GM12892 (cell line): Measurements from ENCODE around the gene NR2F2.

ENCODE experiments used
- DNase-seq: peaks from one replicate; pipeline ENCODE4 v3.0.0; 2011; ENCODE audit not compliant: insufficient read length
- FAIRE-seq: peaks from 2 replicates; lab custom pipeline; 2011; peaks lifted over from hg19 to GRCh38; lab: Jason Lieb, UNC
- POLR2A ChIP-seq: IDR thresholded peaks from 2 replicates; pipeline ENCODE4 v1.6.1; 2011; ENCODE audit warnings: low read depth, low read length, control low read depth
- POLR2AphosphoS5 ChIP-seq: IDR thresholded peaks from 2 replicates; pipeline ENCODE4 v1.6.1; 2011; ENCODE audit warnings: low read depth, low read length, control low read depth
- TAF1 ChIP-seq: IDR thresholded peaks from 2 replicates; pipeline ENCODE4 v1.6.1; 2011; ENCODE audit warnings: low read depth, mild to moderate bottlenecking, control low read depth, low read length, borderline replicate concordance

NR2F2 gene

DNA sequence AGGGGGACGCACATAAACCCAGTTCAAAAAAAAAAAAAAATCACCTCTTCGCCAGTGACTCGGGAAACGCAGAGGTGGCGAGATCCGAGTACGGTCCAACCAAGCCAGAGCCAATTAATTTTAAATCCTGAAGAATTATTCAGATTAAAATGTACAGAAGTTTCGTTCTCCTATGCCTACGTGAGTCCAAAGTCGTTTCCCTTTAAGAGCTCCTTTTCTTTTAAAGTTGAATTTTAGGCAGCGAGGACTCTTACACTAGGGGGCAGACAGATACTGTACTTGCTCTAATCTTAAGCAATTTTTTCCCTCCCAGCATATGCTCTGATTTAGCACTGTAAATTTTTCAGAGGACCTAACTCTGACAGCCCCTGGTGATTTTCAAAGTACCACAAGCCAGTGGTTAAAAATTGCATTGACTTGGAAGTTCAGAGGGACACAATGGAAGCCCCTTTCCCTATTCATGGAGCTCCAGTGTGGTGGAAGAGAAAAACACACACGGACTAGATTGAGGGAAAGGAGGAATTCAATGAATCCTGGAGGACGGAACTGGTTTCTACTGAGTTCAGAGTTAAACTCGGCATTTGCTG is 3.3 kb upstream of the NR2F2 start:
- TF ChIP-seq POLR2AphosphoS5 = no peak
- no peak for TF ChIP-seq TAF1
- TF ChIP-seq POLR2A = no peak
- FAIRE-seq (no peak), DNase-seq (no peak)

- no peak for FAIRE-seq
- DNase-seq = no peak
- TF ChIP-seq POLR2AphosphoS5 (no peak), POLR2A (no peak), TAF1 (no peak)
Observed at GRCh38 chr15:96328181-96328876, 2.2 kb upstream of the NR2F2 start.

DNA sequence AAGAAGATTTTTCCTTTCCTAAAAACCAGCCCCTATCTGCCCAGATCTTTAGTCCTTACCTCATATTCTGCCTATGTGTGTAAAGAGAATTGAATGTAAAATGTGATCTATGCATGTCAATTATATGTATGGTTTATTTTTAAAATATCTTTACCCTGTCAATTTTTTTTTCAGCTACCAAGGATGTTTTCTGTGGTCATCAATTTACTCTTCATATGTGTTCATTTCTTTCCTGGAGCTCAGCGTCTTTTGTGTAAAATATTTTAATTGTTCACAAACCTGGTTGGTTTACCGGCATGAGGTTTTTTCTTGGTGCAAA is 1.7 kb upstream of the NR2F2 start:
- FAIRE-seq = no peak
- TF ChIP-seq POLR2AphosphoS5 (no peak), TAF1 (no peak), POLR2A (no peak)
- no peak for DNase-seq

- DNase-seq (no peak), FAIRE-seq (no peak)
- TF ChIP-seq POLR2A (no peak), POLR2AphosphoS5 (no peak), TAF1 (no peak)
Observed at GRCh38 chr15:96329403-96329981, 1.0 kb upstream of the NR2F2 start.

DNA sequence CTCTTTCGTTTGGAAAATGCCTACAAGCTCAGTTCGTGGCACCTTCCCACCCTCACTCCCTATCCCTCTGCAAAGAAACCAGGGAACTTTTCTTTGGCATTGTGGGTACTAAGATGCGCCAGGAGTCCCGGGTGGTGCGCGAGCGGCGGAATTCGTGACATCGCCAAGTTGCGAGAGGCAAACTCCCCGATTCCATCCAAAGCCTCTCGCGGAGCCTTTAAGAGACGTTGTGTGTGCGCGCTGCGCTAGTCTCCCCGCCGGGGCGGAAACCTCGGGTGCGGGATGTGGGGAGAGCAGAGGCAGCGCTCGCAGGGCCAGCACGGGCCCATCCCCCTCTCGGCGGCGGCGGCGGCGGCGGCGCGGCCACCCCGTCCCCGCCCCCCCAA is 443 bp upstream of the NR2F2 start:
- TF ChIP-seq POLR2A (no peak), TAF1 (no peak), POLR2AphosphoS5 (no peak)
- FAIRE-seq (no peak), DNase-seq (no peak)

DNA sequence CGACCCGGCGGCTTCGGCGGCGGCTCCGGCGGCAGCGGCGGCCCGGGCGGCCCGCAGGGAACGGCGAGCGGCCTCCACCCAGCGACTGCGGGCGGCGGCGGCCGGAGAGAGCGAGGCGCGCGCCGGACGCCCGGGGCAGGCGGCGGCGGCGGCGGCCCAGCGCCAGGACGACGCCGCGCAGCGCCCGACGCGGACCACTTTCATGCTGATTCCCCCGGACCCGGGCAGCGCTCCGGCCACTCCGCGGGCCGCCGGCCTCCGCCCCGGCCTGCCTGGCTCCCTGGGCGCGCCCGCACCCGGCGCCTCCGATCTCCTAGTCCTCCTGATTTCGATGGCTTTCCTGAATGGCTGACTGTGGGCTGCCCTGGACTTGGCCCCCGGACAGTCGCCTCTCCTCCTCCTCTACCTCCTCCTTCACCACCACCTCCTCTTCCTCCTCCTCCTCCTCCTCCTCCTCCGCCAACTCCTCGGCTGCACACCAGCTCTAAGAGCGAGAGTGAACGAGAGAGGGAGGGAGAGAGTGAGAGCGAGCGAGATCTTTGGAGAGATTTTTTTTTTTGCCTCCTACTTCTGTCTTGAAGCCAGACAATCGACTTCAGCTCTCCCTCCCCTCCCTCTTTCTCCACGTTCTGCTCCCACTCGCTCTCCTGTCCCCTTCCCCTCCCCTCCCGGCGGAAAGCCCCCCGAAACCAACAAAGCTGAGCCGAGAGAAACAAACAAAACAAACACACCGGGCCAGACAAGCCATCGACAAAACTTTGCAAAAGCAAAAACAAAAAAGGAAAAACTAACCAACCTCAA is 844 bp downstream of the NR2F2 start:
- DNase-seq (no peak), FAIRE-seq (no peak)
- TF ChIP-seq POLR2AphosphoS5 (no peak), POLR2A (no peak), TAF1 (no peak)

GRCh38 chr15:96331945-96332636 is 1.6 kb downstream of the NR2F2 start:
- no peak for TF ChIP-seq POLR2AphosphoS5
- TF ChIP-seq TAF1 = no peak
- no peak for TF ChIP-seq POLR2A
- FAIRE-seq (no peak), DNase-seq (no peak)

DNA sequence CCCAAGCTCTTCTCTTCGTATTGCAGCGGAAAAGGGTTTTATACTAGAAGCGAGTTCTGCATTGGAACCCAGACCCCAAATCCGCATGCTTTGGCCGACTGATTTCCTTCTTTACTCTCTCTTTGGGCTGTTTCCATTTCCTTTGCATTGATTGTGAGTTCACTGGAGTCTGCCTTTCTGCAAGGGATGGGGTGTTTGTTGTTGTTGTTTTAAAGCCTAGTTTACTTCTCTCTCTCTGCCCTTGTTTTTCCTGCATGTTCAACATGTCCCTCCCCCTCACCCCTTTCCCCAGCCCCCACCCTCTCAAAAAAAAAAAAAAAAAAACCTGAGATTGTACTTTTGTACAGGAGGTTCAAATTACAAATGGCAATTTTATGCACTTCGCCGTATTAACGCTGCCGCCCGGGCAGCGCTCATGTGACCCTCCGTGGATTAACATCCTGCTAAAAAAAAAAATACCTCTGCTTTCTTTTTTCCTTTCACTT is 2.2 kb downstream of the NR2F2 start:
- DNase-seq = no peak
- TF ChIP-seq POLR2A (no peak), TAF1 (no peak), POLR2AphosphoS5 (no peak)
- FAIRE-seq = no peak

GRCh38 chr15:96333131-96334016 is 2.9 kb downstream of the NR2F2 start:
- DNase-seq = no peak
- FAIRE-seq = no peak

DNA sequence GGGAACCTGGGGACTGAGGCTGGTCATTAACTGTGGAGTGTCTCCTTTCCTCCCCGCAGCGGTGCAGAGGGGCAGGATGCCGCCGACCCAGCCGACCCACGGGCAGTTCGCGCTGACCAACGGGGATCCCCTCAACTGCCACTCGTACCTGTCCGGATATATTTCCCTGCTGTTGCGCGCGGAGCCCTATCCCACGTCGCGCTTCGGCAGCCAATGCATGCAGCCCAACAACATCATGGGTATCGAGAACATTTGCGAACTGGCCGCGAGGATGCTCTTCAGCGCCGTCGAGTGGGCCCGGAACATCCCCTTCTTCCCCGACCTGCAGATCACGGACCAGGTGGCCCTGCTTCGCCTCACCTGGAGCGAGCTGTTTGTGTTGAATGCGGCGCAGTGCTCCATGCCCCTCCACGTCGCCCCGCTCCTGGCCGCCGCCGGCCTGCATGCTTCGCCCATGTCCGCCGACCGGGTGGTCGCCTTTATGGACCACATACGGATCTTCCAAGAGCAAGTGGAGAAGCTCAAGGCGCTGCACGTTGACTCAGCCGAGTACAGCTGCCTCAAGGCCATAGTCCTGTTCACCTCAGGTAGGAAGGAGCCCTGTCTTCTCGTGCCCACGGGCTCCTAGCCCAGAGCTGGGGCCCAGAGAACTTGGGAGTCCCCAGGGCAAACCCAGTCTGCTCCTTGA is 3.7 kb downstream of the NR2F2 start:
- no peak for DNase-seq
- TF ChIP-seq POLR2AphosphoS5 (no peak), POLR2A (no peak), TAF1 (no peak)
- no peak for FAIRE-seq

More at GRCh38 chr15:96333131-96334016, 2.9 kb downstream of the NR2F2 start:
- TF ChIP-seq POLR2AphosphoS5 (no peak), POLR2A (no peak), TAF1 (no peak)
